Activated effector memory CD4-positive, alpha-beta T cell treated with anti-CD3 and anti-CD28 coated beads, Interleukin-2, amount 50 U/mL, for 16 hours (primary cell): ENCODE results near the gene ZNF526.
A peak's percentile ranks its signal among the peaks of the same experiment; 100 is the strongest.
"Not testable (repeated sequence)": the region's sequence is repeated elsewhere in the genome, so short reads cannot be mapped to it uniquely, and the experiment has no call there.

Source experiments
- DNase-seq: peaks from one replicate; pipeline ENCODE4 v3.0.0-alpha.2; 2020

Gene ZNF526

GRCh38 chr19:42246922-42247639 is 27.0 kb downstream of the ZNF526 start:
- no peak for DNase-seq

GRCh38 chr19:42247640-42248199 is 27.6 kb downstream of the ZNF526 start:
- no peak for DNase-seq

GRCh38 chr19:42248270-42249148 is 28.4 kb downstream of the ZNF526 start:
- no peak for DNase-seq

- no peak for DNase-seq
These were observed 29.1 kb downstream of the ZNF526 start for GRCh38 chr19:42249149-42249750.

- no peak for DNase-seq
These were observed 29.7 kb downstream of the ZNF526 start for GRCh38 chr19:42249769-42250168.

- DNase-seq, result no peak
These were observed 30.1 kb downstream of the ZNF526 start for GRCh38 chr19:42250183-42250665.

DNA sequence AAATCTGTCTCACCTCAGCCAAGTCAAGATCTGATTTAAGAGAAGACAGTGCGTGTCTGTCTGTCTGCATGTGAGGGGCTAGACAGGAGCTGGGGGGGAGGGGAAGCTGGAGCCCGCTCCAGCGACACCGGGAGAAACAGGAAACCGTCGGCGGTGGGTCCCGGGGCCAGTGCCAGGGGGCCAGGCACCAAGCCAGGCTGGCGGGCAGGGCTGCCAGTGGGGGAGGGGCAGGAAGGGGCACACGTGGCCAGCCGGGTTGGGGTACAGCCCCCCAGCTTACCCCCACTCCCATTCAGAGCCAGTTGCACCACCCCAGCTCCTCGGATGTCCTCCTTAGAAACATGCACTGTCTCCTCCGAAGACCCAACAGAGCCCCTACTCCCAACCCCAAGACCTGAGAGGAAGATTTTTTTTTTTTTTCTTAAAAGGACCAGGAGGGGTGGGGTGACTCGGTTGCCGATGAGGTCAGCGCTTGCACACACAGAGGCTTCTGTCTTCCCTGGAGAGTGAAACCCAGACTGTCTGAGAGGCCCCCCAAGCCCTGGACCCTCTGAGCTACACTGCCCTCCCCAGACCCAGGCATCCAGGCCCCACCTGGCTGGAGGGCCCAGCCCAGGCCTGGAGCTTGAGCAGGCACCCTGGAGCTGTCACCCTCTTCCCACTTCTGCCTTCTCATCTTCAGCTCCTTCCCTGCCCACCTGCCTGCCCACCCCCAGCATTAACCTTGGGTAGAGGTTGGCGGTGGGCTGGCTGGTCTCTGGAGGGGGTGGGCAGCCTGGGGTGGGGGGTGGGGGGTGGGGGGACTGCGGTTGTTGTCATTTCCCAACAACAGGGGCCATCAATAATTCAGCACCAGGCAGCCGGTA is 30.8 kb downstream of the ZNF526 start:
- DNase-seq, result peak; percentile 66

- no peak for DNase-seq
These were observed 31.7 kb downstream of the ZNF526 start for GRCh38 chr19:42251572-42252358.

DNA sequence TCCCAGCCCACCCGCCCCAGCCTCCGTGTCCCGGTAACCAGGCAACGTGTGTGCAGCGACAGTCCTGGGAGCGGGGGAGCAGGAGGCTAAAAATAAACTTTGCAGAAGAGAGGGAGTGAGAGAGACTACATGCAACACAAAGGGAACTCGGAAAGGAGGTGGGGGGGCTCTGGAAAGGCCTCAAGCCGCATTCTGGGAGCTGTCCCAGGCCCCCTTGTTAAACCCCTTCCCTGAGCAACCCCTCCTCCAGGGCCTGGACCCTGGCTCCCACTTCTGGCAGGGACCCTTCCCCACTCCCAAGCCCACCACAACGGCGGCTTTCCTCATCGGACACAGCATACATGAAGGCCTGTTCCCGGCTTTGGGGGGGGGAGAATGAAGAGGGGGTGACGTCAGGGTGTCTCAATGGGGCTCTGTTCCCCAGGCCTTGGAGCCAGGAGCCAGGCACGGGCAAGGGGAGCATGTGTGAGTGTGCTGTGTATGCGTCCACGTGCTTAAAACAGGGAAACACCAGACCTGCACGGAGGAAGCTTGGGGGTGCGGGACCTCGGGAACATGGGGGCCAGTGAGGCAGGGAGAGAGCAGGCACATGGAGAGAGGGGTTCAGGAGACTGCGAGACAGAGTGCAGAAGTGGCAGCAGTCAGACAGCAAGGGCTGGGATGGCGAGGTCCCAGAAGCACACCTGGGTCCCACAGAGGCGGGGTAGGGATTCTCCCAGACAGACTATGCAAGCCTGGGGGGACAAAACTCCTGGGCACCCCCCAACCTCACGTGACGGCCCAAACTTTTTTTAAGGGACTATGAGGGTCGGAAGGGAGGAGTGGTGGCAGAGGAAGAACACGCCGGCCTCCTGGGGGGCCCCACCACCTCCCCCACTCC is 32.5 kb downstream of the ZNF526 start:
- peak; percentile 67 for DNase-seq

GRCh38 chr19:42253245-42254088 is 33.4 kb downstream of the ZNF526 start:
- peak; percentile 88 for DNase-seq

GRCh38 chr19:42254089-42254849 is 34.2 kb downstream of the ZNF526 start:
- DNase-seq, result peak; percentile 93

- peak; percentile 98 for DNase-seq
These were observed 35.0 kb downstream of the ZNF526 start, which contains the start of gene ERF for GRCh38 chr19:42254850-42255765. Gene ERF, minus strand, starts transcription at chr19:42255128. Its CDS starts 129 bp downstream, at chr19:42254999.

GRCh38 chr19:42255766-42256745 is 35.9 kb downstream of the ZNF526 start:
- no peak for DNase-seq

DNA sequence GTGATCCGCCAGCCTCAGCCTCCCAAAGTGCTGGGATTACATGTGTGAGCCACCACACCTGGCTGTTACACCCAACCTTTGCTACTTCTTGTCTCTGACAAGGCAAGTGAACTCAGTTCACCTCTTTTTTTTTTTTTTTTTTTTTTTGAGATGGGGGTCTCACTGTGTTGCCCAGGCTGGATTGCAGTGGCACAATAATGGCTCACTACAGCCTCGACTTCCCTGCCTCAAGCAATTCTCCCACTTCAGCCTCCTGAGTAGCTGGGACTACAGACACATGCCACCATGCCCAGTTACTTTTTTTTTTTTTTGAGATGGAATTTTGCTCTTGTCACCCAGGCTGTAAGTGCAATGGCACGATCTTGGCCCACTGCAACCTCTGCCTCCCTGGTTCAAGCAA is 37.7 kb downstream of the ZNF526 start:
- not testable (repeated sequence) for DNase-seq

DNA sequence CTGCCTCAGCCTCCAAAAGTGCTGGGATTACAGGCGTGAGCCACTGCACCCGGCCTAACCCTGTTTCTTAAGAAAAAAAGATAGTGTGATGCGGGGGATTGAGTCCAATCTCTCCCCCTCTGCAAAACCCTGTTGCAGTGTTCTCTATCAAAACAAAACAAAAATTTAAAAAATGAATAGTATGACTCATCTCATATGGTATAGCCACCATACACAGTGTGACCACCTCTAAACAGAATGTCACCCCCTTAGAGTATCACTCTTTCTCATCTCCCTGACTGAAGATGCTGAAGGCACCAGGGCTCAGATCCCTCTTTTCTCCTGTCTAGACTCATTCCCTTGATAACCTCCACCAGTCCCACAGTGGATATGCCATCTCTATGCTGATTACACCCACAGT is 41.7 kb downstream of the ZNF526 start:
- no peak for DNase-seq

DNA sequence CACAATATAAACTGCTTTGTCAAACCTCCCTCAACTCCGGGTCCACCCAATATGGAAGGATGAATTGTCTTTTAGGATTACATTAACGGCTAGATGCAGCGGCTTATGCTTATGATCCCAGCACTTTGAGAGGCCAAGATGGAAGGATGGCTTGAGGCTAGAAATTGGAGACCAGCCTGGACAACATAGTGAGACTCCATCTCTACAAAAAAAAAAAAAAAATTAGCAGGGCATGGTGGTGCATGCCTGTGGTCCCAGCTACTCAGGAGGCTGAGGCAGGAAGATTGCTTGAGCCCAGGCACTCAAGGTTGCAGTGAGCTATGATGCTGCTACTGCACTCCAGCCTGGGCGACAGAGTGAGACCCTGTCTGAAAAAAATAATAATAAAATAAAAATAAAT is 46.0 kb downstream of the ZNF526 start:
- DNase-seq, result not testable (repeated sequence)
